NAMALWA (cell line): ENCODE data around the gene C5orf58.

Experiments
- DNase-seq: peaks from one replicate; pipeline ENCODE4 v3.0.0-alpha.2; 2015; ENCODE audit warnings: low spot score

The C5orf58 gene

DNA sequence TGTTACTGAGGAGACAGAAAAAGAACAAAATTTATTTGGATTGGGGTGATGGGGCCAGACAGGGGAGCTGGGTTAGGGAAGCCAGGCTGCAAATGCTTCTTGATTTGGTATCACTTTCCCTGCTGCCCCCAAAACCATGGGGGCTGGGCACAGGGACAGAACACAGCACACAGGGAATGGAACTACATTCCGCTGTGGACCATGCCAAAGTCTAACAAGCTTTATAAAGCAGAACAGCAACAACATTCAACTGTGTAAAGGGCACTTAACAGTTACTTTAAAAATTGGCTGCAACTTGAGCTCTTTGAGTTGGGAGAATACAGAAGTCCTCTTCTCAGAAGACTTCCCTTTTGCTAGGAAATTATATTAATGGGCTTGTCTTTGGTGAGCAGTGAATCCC is 23.8 kb downstream of the C5orf58 start:
- DNase-seq, result no peak

GRCh38 chr5:170257370-170257769 is 24.6 kb downstream of the C5orf58 start:
- DNase-seq, result no peak

DNA sequence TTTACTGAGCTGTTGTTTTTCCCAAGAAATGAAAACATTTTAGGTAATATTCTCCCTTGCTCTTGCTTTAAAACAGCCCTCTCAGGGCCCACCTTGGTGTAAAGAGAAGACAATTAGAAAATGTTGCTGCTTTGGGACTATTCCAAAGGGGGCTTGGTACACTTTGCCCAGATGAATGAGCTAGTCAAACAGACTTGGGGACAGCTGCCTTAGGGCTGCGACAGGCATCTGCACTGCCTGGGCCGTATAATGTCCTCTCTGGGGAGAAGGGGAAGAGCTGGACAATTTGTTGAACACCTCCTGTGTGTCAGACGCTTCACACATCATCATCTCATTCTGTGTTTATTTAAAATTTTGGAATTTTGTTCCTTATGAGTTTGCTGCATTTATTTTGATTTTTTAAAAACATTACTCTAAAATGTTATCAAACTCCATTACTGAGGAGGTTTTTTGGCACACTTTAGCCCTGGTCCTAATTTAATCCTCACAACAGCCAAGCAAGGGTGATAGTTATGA is 28.8 kb downstream of the C5orf58 start:
- DNase-seq, result no peak

DNA sequence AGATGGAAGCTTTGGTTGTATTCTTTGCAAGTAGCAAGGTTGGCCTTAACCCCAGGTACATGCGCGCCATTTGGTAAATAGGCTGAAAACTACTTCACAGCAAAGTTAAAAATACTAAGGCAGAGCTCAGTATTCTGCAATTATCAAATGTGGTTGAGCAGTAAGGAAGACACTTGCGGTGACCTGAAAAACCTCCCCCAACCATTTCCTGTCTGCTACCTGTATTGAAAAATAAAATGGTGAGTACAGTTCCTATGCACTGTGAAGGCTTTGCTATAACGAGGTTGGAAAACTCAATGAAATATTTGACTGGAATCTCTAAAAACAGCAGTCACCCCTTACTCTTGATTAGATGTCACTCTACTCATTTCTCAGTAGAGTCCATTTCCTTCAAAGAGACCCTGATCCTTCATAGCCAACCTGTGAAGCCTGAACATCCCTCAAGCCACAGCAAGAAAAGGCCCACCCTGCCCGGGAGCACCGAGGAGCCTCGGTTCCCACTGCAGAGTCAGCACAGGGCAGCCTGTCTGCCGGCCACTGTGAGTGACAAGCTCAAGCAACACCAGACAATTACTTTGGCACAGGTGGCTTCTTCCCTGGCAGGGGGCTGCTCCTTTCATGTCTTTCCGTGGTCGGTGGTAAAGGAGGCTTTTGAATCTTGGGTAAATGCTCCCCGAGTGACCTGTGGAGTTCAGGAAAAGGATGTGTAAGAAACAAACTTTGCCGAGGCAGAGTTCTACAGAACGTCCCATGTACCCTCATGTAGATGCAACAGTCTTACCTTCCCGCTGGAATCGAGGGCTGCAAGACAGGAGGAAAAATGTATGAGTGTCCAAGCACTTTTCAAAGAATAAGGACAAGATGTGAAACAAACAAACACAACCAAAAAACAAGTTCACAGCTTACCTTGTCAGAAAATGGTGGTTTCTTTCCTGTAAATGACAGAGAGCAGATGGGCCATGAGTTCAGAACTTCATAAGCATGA is 29.6 kb downstream of the C5orf58 start:
- no peak for DNase-seq

GRCh38 chr5:170263906-170264305 is 31.1 kb downstream of the C5orf58 start:
- no peak for DNase-seq

GRCh38 chr5:170265522-170265921 is 32.7 kb downstream of the C5orf58 start:
- no peak for DNase-seq

DNA sequence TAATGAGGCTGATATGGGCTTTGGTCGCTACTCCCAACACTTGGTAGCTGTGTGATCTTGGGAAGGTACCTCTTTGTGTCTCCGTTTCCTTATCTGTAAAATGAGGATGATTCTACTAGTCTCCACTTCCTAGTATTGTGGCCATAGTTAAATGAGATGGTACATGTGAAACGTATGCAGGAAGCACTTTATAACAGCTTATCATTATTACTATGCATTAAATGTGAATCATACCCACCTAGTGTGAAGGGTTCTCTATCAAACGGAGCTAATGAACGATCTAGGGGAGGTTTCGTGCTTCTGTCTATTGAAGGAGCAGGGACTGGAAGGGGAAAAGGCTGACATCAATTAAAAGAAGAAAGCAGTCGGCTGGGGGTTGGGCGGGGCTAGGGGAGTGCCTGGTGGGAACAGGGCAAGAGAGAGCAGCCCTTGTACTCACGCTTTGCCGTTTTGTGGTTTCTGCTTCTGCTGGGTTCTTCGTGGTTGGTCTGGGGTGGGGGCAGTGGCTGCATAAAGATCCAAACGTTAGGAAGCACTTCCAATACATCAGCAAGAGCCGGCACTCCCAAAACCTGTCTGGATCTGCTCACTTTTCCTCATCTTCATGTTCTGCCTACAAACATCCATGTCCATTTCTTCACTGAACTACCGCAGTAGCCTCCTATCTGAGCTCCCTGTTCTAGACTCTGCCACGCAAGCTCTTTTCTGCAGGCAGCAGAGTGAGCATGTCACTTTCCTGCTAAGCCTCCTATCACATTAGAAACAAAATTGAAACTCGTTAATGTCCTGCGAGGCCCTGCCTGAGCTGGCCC is 34.0 kb downstream of the C5orf58 start:
- DNase-seq, result no peak

GRCh38 chr5:170267431-170268152 is 34.8 kb downstream of the C5orf58 start:
- peak; percentile 84 for DNase-seq

DNA sequence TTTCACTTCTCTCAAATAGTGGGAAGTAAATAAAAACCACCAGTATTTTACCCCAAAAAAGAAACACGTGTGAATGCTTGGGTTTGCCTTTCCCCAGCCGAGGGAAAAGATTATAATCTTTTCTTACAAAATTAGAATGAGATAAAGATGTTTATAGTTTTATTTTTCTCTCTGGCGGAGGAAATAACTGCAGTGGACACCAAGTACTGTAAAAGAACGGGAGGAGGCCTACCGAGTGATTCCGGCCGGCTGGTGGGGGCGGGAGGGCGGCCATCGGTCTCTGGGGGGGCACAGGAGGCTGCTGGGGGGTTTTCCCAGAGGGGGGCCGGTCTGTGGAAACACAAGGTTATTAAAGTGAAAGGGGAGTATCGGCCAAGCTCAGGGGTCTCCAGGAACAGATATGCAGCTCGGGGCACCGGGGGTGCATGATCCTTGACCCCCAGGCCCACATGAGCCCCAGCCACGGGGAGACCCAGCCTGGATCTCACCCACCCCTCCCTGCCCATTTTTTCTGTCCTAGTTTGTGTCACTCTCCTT is 35.4 kb downstream of the C5orf58 start:
- DNase-seq, result no peak

GRCh38 chr5:170268884-170269283 is 36.1 kb downstream of the C5orf58 start:
- DNase-seq, result no peak

DNA sequence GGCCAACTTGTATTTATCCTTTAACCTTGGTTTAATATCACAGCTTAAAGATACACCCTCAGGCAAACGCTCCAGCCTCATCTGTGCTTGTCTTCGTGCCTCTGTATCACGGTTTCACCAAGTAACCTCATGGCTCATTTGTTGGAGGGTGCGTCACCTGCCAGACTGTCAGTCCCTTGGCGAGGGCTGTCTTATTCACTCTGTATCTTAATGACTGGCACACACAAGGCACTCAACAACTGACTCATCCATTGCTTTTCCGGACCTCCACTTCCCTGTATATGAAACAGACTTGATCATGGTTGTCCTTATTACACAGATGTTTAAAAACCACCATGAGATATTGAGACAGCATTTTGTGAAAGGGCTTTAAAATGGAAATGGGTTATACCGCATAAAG is 36.8 kb downstream of the C5orf58 start:
- no peak for DNase-seq

GRCh38 chr5:170270293-170271069 is 37.7 kb downstream of the C5orf58 start:
- no peak for DNase-seq

DNA sequence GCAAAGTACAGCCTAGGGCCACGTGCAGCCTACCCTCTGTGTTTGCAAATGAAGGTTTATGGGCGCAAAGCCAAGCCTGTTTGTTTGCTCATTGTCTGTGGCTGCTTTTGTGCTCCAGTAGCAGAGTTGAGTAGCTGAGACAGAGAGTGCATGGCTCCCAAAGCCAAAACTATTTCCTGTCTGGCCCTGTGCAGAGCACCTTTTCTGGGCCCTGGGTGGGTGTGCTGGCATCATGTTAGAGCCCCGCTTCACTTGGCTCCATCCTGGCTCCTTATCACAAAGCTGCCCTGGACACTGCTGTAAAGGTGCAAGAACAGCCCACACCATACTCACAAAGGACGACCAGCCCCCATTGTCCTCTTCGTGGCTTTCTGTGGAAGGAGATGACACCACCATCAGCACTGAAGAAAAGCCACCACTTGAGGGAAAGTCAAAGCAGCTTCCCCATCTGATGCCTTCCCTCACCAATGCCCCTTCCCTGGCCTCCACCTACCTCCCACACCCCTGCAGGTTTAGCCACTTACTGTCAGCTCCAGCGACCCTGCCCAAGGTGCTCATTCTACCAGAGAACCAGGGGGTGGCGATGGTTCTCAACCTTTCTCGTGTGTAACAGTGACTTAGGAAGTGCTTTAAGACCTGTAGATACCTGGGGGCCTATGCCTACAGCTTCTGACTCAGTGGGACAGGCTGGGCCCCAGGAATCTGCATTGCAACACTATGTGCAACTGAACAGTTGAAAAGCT is 41.4 kb downstream of the C5orf58 start:
- peak; percentile 18 for DNase-seq

DNA sequence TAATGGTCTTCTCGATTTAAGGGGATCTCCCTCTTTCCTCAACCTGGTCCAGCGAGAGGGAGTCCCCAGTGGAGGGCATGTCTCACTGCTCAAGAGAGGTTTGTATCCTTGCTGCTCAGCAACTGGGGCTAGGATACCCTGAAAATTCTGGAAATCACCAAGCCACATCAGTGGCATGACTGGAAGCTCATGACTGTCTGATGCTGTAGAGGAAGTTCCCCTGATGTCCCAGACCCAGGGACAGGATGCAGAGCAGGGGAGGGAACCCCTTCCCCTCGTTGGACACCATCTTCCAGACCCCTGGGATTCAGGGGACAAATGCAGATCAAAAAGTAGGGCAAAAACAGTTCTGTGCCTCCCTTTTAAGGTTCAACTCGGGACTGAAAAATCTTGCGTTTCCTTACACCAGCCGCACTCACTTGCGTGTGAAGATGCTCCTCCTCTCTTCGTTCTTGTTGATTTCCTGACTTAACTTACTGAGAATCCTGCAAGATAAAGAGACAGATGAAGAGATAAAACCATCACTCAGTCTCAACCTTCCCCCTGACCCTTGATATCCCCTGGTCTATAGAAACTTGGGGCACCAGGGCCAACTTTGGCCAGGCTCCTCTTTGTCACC is 42.7 kb downstream of the C5orf58 start:
- no peak for DNase-seq

GRCh38 chr5:170276140-170276539 is 43.4 kb downstream of the C5orf58 start:
- no peak for DNase-seq

DNA sequence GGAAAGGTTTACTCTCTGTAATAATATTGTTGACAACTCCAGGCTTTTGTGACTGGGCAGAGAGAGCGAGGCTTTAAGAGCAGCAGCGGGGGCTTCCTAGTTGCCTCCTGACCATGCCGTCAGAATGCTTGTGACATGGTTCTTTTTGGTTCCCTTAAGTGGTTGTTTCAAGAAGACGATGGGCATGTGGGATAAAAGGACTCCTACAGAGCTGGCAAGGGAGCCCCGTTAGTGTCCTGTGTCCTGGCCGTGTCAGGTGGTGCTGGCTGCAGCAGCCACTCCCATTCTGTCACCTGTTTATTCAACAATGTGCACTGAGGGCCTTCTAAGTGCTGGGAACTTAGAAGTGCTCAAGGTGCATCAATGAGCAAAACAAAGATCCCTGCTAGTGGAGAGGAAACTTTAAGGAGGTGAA is 45.1 kb downstream of the C5orf58 start:
- DNase-seq, result no peak

- peak; percentile 41 for DNase-seq
Observed at GRCh38 chr5:170278611-170279458, 46.0 kb downstream of the C5orf58 start.

- no peak for DNase-seq
Observed at GRCh38 chr5:170279459-170279817, 46.7 kb downstream of the C5orf58 start.

- no peak for DNase-seq
Observed at GRCh38 chr5:170280011-170280493, 47.3 kb downstream of the C5orf58 start.
